H9 (cell line): ENCODE data around the gene DLST. TPM values are rescaled to one million over a fixed set of nuclear protein-coding genes. Genes with fewer than 3 reads are reported as not detected.

Experiments used
- DNase-seq: peaks from one replicate; pipeline ENCODE4 v3.0.0-alpha.2; 2017
- H2AFZ ChIP-seq: one replicate; pipeline ENCODE4 v1.6.1; 2013; ENCODE audit warnings: mild to moderate bottlenecking, low read length, control low read depth, moderate library complexity
- H2AK5ac ChIP-seq: 2 replicates; pipeline ENCODE4 v1.6.1; 2013; ENCODE audit warnings: low read length, control low read depth, mixed read lengths; ENCODE audit not compliant: insufficient read length
- H2BK120ac ChIP-seq: one replicate; pipeline ENCODE4 v1.6.1; 2013; ENCODE audit warnings: low read depth, mild to moderate bottlenecking, low read length, control low read depth, inconsistent platforms; ENCODE audit not compliant: poor library complexity, severe bottlenecking
- H2BK12ac ChIP-seq: 2 replicates; pipeline ENCODE4 v1.6.1; 2013; ENCODE audit warnings: low read length, control low read depth, mixed read lengths, low read depth; ENCODE audit not compliant: insufficient read length
- H2BK15ac ChIP-seq: 2 replicates; pipeline ENCODE4 v1.6.1; 2013; ENCODE audit warnings: low read depth, low read length, control low read depth
- H2BK20ac ChIP-seq: one replicate; pipeline ENCODE4 v1.6.1; 2013; ENCODE audit warnings: low read depth, mild to moderate bottlenecking, low read length, control low read depth, inconsistent platforms; ENCODE audit not compliant: poor library complexity, severe bottlenecking
- H2BK5ac ChIP-seq: 2 replicates; pipeline ENCODE4 v1.6.1; 2013; ENCODE audit warnings: low read length, control low read depth, mixed read lengths; ENCODE audit not compliant: insufficient read length
- H3K14ac ChIP-seq: 2 replicates; pipeline ENCODE4 v1.6.1; 2013; ENCODE audit warnings: low read length, control low read depth; ENCODE audit not compliant: insufficient read depth
- H3K18ac ChIP-seq: 2 replicates; pipeline ENCODE4 v1.6.1; 2013; ENCODE audit warnings: low read depth, mild to moderate bottlenecking, mixed read lengths, low read length, control low read depth; ENCODE audit not compliant: insufficient read length
- H3K23ac ChIP-seq: 2 replicates; pipeline ENCODE4 v1.6.1; 2013; ENCODE audit warnings: low read length, control low read depth, mixed read lengths, low read depth; ENCODE audit not compliant: insufficient read length
- H3K23me2 ChIP-seq: 2 replicates; pipeline ENCODE4 v1.6.1; 2013; ENCODE audit warnings: low read depth, mild to moderate bottlenecking, mixed read lengths, low read length, control low read depth; ENCODE audit not compliant: insufficient read length, poor library complexity, severe bottlenecking
- H3K27ac ChIP-seq: 2 replicates; pipeline ENCODE4 v1.5.1; 2013; ENCODE audit warnings: low read length, control low read depth, mixed read lengths, low read depth; ENCODE audit not compliant: insufficient read length
- H3K27me3 ChIP-seq: 2 replicates; pipeline ENCODE4 v1.6.1; 2013; ENCODE audit warnings: low read length, control low read depth, inconsistent platforms; ENCODE audit not compliant: insufficient read depth
- H3K4ac ChIP-seq: 2 replicates; pipeline ENCODE4 v1.6.1; 2013; ENCODE audit warnings: low read depth, mild to moderate bottlenecking, control low read depth, inconsistent platforms, low read length, moderate library complexity
- H3K4me1 ChIP-seq: 2 replicates; pipeline ENCODE4 v1.6.1; 2013; ENCODE audit warnings: low read length, control low read depth, inconsistent platforms; ENCODE audit not compliant: insufficient read depth
- H3K4me2 ChIP-seq: 2 replicates; pipeline ENCODE4 v1.6.1; 2013; ENCODE audit warnings: low read length, control low read depth, mixed read lengths; ENCODE audit not compliant: insufficient read length, insufficient read depth
- H3K56ac ChIP-seq: 2 replicates; pipeline ENCODE4 v1.6.1; 2013; ENCODE audit warnings: low read depth, mild to moderate bottlenecking, mixed read lengths, low read length, control low read depth; ENCODE audit not compliant: insufficient read length
- H3K79me1 ChIP-seq: 2 replicates; pipeline ENCODE4 v1.6.1; 2013; ENCODE audit warnings: low read depth, mild to moderate bottlenecking, moderate library complexity, low read length, control low read depth, inconsistent platforms; ENCODE audit not compliant: insufficient read depth, poor library complexity, severe bottlenecking
- H3K79me2 ChIP-seq: 2 replicates; pipeline ENCODE4 v1.6.1; 2013; ENCODE audit warnings: low read length, control low read depth, inconsistent platforms; ENCODE audit not compliant: insufficient read depth
- H3K9ac ChIP-seq: 2 replicates; pipeline ENCODE4 v1.6.1; 2013; ENCODE audit warnings: low read length, control low read depth, mixed read lengths; ENCODE audit not compliant: insufficient read length; ENCODE audit errors: extremely low read depth
- H3K9me3 ChIP-seq: one replicate; pipeline ENCODE4 v1.6.1; 2013; ENCODE audit warnings: low read depth, low read length, inconsistent platforms; ENCODE audit not compliant: control insufficient read depth
- H3T11ph ChIP-seq: one replicate; pipeline ENCODE4 v1.6.1; 2013; ENCODE audit warnings: mild to moderate bottlenecking, low read length, control low read depth, inconsistent platforms
- H4K20me1 ChIP-seq: one replicate; pipeline ENCODE4 v1.6.1; 2013; ENCODE audit not compliant: control insufficient read depth, insufficient read length, insufficient read depth
- H4K5ac ChIP-seq: 2 replicates; pipeline ENCODE4 v1.6.1; 2013; ENCODE audit warnings: low read depth, mild to moderate bottlenecking, mixed read lengths, low read length, control low read depth; ENCODE audit not compliant: insufficient read length
- H4K8ac ChIP-seq: replicated peaks from 2 replicates; pipeline ENCODE4 v1.6.1; 2013; ENCODE audit warnings: low read length, control low read depth, mixed read lengths, low read depth; ENCODE audit not compliant: insufficient read length
- H4K91ac ChIP-seq: 2 replicates; pipeline ENCODE4 v1.6.1; 2013; ENCODE audit warnings: low read depth, mild to moderate bottlenecking, moderate library complexity, mixed read lengths, low read length, control low read depth; ENCODE audit not compliant: insufficient read length
- H3K27ac Mint-ChIP-seq, 3 experiments: 2 replicates in 2 of 3; 3 replicates in 1 of 3; pipeline ENCODE4 v1.8.0; 2020 to 2021; ENCODE audit warnings: mixed read lengths in 3 of 3, mild to moderate bottlenecking in 1 of 3, moderate library complexity in 1 of 3
- H3K27me3 Mint-ChIP-seq: 2 replicates; pipeline ENCODE4 v1.8.0; 2021; ENCODE audit warnings: low read depth, mild to moderate bottlenecking, moderate library complexity, mixed read lengths
- H3K36me3 Mint-ChIP-seq, 3 experiments: 2 replicates in 2 of 3; 3 replicates in 1 of 3; pipeline ENCODE4 v1.8.0; 2020 to 2021; ENCODE audit warnings: low read depth in 3 of 3, mixed read lengths in 3 of 3; ENCODE audit not compliant: insufficient read depth in 1 of 3
- H3K4me1 Mint-ChIP-seq, 2 experiments: 2 replicates each; pipeline ENCODE4 v1.8.0; 2020; ENCODE audit warnings: mixed read lengths in 2 of 2
- H3K4me3 Mint-ChIP-seq, 2 experiments: 2 replicates in 1 of 2; 3 replicates in 1 of 2; pipeline ENCODE4 v1.8.0; 2020 to 2021; ENCODE audit warnings: mild to moderate bottlenecking in 2 of 2, mixed read lengths in 2 of 2, moderate library complexity in 1 of 2
- H3K9me3 Mint-ChIP-seq, 2 experiments: 2 replicates in 1 of 2; 3 replicates in 1 of 2; pipeline ENCODE4 v1.8.0; 2020; ENCODE audit warnings: mild to moderate bottlenecking in 2 of 2, mixed read lengths in 2 of 2, moderate library complexity in 1 of 2
- CTCF ChIP-seq: fragments of 200-600 bp; sonication (generic); conservative IDR thresholded peaks from 3 replicates; pipeline ENCODE4 v1.8.0; 2021; ENCODE audit warnings: antibody characterized with exemption, mild to moderate bottlenecking
- WGBS: extraction: QIAGEN DNeasy Blood & Tissue Kit; methylation state at CpG from one replicate; pipeline ENCODE4 v1.1.7; 2013; ENCODE audit warnings: missing lambda C conversion rate, low lambda C conversion rate, mixed read lengths; ENCODE audit not compliant: insufficient read length; ENCODE audit errors: extremely low coverage; 5-methylcytosine and 5-hydroxymethylcytosine counted together
- total RNA-seq: library from RNA; stranded (reverse); gene quantifications from 2 replicates; pipeline ENCODE4 v1.2.1, GENCODE V29; 2021

DLST gene
- total RNA-seq, 1 experiment from 2014 or later, result 116 TPM

GRCh38 chr14:74934476-74935359 lies 53.0 kb downstream of the DLST start:
- no peak overlapping the region for H3K56ac ChIP-seq
- Mint-ChIP-seq H3K4me1 (0 out of 4 replicates have a peak, but pooled peaks cover 0 to 3% of the 10 kb centered on the region in 2 experiments), H3K27ac (no peak overlapping the region; a peak in 1 of 7 replicates), H3K27me3 (peaks cover 2% of the 10 kb centered on the region; the same call in 1 of the 2 replicates), H3K4me3 (no peak overlapping the region), H3K9me3 (no peaks in the 10 kb centered on the region), H3K36me3 (no peaks in the 10 kb centered on the region)
- H3K79me2 ChIP-seq, result no peaks in the 10 kb centered on the region
- H4K8ac ChIP-seq, result no peak overlapping the region
- no peak overlapping the region for H3K4ac ChIP-seq
- no peak for TF ChIP-seq CTCF
- H3K4me1 ChIP-seq, result no peaks in the 10 kb centered on the region
- no peaks in the 10 kb centered on the region for H3K9me3 ChIP-seq
- H2AFZ ChIP-seq, result no peak overlapping the region
- no peak overlapping the region for H3K23ac ChIP-seq
- H3T11ph ChIP-seq, result no peak overlapping the region
- no peaks in the 10 kb centered on the region for H3K79me1 ChIP-seq
- no peak overlapping the region for H4K5ac ChIP-seq
- H3K27me3 ChIP-seq, result no peaks in the 10 kb centered on the region
- no peak overlapping the region for H3K4me2 ChIP-seq
- no peak overlapping the region for H2BK5ac ChIP-seq
- H4K20me1 ChIP-seq, result no peaks in the 10 kb centered on the region
- H3K14ac ChIP-seq, result no peak overlapping the region
- DNase-seq, result peak; percentile 31
- no peak overlapping the region for H2BK12ac ChIP-seq
- peaks cover 2% of the 10 kb centered on the region for H3K23me2 ChIP-seq
- H3K27ac ChIP-seq, result no peak overlapping the region
- H2BK20ac ChIP-seq, result no peak overlapping the region
- H3K9ac ChIP-seq, result no peak overlapping the region
- no peak overlapping the region for H2AK5ac ChIP-seq
- no CpG with 5 or more reads among the region's 26 CpGs for WGBS
- no peak overlapping the region for H2BK15ac ChIP-seq
- H4K91ac ChIP-seq, result no peak overlapping the region
- no peak overlapping the region for H2BK120ac ChIP-seq
- no peak overlapping the region for H3K18ac ChIP-seq
